WTC11 (cell line): ENCODE results near the gene ABAT.

Experiments used
- NR3C1 ChIP-seq: sonication (generic); formaldehyde crosslinking; conservative IDR thresholded peaks from 2 replicates; pipeline ENCODE4 v1.8.1; 2023; ENCODE audit warnings: low read depth, mild to moderate bottlenecking, missing genetic modification reagents
- TF ChIP-seq, protein P1 (sequence below): fragments of 200-600 bp; IDR thresholded peaks from 2 replicates; pipeline ENCODE4 v1.8.0; 2022; ENCODE audit warnings: antibody characterized with exemption
- TF ChIP-seq, protein P2 (sequence below): sonication (generic); formaldehyde crosslinking; IDR thresholded peaks from 2 replicates; pipeline ENCODE4 v1.8.0; 2022; ENCODE audit warnings: mild to moderate bottlenecking, missing genetic modification reagents

DNA sequence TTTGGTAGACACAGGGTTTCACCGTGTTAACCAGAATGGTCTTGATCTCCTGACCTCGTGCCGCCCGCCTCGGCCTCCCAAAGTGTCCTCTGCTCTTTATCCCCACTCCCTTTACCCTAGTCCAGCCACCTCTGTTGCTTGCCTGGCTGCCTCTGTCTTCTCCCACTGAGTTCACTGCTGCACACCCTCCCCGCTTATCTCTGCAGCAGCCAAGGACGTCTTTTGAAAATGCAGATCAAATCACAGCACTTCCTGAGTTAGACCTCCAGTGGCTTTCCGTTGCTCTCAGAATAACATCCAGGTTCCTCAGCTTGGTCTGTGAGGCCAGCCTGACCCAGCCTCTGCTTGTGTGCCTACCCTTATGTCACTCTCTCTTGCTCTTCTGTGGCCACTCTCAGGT is 47.5 kb upstream of the ABAT start:
- TF ChIP-seq, protein P1, sequence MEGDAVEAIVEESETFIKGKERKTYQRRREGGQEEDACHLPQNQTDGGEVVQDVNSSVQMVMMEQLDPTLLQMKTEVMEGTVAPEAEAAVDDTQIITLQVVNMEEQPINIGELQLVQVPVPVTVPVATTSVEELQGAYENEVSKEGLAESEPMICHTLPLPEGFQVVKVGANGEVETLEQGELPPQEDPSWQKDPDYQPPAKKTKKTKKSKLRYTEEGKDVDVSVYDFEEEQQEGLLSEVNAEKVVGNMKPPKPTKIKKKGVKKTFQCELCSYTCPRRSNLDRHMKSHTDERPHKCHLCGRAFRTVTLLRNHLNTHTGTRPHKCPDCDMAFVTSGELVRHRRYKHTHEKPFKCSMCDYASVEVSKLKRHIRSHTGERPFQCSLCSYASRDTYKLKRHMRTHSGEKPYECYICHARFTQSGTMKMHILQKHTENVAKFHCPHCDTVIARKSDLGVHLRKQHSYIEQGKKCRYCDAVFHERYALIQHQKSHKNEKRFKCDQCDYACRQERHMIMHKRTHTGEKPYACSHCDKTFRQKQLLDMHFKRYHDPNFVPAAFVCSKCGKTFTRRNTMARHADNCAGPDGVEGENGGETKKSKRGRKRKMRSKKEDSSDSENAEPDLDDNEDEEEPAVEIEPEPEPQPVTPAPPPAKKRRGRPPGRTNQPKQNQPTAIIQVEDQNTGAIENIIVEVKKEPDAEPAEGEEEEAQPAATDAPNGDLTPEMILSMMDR: no peak
- TF ChIP-seq, protein P2, sequence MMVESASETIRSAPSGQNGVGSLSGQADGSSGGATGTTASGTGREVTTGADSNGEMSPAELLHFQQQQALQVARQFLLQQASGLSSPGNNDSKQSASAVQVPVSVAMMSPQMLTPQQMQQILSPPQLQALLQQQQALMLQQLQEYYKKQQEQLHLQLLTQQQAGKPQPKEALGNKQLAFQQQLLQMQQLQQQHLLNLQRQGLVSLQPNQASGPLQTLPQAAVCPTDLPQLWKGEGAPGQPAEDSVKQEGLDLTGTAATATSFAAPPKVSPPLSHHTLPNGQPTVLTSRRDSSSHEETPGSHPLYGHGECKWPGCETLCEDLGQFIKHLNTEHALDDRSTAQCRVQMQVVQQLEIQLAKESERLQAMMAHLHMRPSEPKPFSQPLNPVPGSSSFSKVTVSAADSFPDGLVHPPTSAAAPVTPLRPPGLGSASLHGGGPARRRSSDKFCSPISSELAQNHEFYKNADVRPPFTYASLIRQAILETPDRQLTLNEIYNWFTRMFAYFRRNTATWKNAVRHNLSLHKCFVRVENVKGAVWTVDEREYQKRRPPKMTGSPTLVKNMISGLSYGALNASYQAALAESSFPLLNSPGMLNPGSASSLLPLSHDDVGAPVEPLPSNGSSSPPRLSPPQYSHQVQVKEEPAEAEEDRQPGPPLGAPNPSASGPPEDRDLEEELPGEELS (CRISPR knock-in tag): no peak
- TF ChIP-seq NR3C1 (CRISPR knock-in tag): no peak
